Measurements from ENCODE around the gene PHOSPHO2.

DNA sequence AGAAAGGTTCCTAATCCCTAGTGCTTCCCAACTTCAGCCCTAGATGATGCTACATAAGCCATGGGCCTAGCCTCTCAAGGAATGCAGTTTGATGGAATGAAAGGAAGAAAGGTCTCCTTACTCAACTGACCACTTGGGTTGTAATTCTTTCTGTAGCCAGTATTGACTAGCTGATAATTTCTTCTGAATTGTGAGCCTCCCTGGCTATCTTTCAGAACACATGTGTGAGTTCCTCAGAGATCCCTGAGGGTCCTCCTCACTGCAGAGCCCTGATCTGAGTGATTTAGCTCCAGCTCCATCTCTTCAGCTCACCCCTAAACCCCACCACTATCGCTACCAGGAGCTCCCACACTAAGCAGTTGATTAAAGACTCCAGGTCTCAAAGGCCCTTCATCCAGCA, 31.5 kb upstream of the PHOSPHO2 start:
- no peak for TF ChIP-seq JUN (IDR thresholded peaks at IDR 0.05; ENCODE audit: borderline replicate concordance, insufficient read depth, insufficient read length, low read depth)
- TF ChIP-seq EZH2 (IDR thresholded peaks at IDR 0.05; ENCODE audit: borderline replicate concordance, low read depth, low read length, severe bottlenecking), result no peak
- TF ChIP-seq POLR2AphosphoS5 (IDR thresholded peaks at IDR 0.05; ENCODE audit: insufficient read depth, low read depth, low read length), result no peak
- TF ChIP-seq, protein P1, sequence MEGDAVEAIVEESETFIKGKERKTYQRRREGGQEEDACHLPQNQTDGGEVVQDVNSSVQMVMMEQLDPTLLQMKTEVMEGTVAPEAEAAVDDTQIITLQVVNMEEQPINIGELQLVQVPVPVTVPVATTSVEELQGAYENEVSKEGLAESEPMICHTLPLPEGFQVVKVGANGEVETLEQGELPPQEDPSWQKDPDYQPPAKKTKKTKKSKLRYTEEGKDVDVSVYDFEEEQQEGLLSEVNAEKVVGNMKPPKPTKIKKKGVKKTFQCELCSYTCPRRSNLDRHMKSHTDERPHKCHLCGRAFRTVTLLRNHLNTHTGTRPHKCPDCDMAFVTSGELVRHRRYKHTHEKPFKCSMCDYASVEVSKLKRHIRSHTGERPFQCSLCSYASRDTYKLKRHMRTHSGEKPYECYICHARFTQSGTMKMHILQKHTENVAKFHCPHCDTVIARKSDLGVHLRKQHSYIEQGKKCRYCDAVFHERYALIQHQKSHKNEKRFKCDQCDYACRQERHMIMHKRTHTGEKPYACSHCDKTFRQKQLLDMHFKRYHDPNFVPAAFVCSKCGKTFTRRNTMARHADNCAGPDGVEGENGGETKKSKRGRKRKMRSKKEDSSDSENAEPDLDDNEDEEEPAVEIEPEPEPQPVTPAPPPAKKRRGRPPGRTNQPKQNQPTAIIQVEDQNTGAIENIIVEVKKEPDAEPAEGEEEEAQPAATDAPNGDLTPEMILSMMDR (IDR thresholded peaks at IDR 0.05; ENCODE audit: extremely low read depth in 1 of 2, insufficient read depth in 1 of 2, low read depth in 1 of 2, low read length in 2 of 2), result no peak
- TF ChIP-seq GATA2 (IDR thresholded peaks at IDR 0.05; ENCODE audit: insufficient read depth, insufficient read length, low read depth, low read length), result no peak
- TF ChIP-seq POLR2A (IDR thresholded peaks at IDR 0.05; ENCODE audit: low read depth, low read length), result no peak
- TF ChIP-seq FOS (IDR thresholded peaks at IDR 0.05; ENCODE audit: borderline replicate concordance, insufficient read depth, low read length), result no peak
- TF ChIP-seq MYC (IDR thresholded peaks at IDR 0.05; ENCODE audit: low read depth, low read length), result no peak
- TF ChIP-seq, protein P2, sequence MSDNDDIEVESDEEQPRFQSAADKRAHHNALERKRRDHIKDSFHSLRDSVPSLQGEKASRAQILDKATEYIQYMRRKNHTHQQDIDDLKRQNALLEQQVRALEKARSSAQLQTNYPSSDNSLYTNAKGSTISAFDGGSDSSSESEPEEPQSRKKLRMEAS (IDR thresholded peaks at IDR 0.05; ENCODE audit: insufficient read depth, insufficient read length), result no peak
